HEK293T (cell line): ENCODE results near the gene SLC39A5.
A peak's percentile ranks its signal among the peaks of the same experiment; 100 is the strongest.

Source experiments
- CTCF ChIA-PET: fragments of 350-600 bp; formaldehyde crosslinking; extraction: SDS; loops from one replicate; lab custom pipeline; 2021; ENCODE audit warnings: antibody characterized with exemption, inconsistent platforms; lab: Yijun Ruan, JAX
- POLR2A ChIA-PET: fragments of 350-600 bp; formaldehyde crosslinking; extraction: SDS; loops from one replicate; lab custom pipeline; 2020; ENCODE audit warnings: antibody characterized with exemption, inconsistent platforms; lab: Yijun Ruan, JAX
- DNase-seq: peaks from one replicate; pipeline ENCODE4 v3.0.0; 2012; ENCODE audit warnings: mixed read lengths; ENCODE audit errors: extremely low spot score
- ARNT ChIP-seq: fragments of 450-650 bp; IDR thresholded peaks from 2 replicates; pipeline ENCODE4 v1.6.1; 2017; ENCODE audit warnings: mild to moderate bottlenecking
- BHLHE40 ChIP-seq: fragments of 450-650 bp; IDR thresholded peaks from 2 replicates; pipeline ENCODE4 v1.6.1; 2016; ENCODE audit warnings: mild to moderate bottlenecking, moderate library complexity, borderline replicate concordance
- CTBP1 ChIP-seq: fragments of 450-650 bp; IDR thresholded peaks from 2 replicates; pipeline ENCODE4 v1.6.1; 2016; ENCODE audit warnings: borderline replicate concordance
- ELF4 ChIP-seq: fragments of 450-650 bp; IDR thresholded peaks from 2 replicates; pipeline ENCODE4 v1.6.1; 2017; ENCODE audit warnings: antibody characterized with exemption
- FOXA1 ChIP-seq: fragments of 450-650 bp; IDR thresholded peaks from 2 replicates; pipeline ENCODE4 v1.6.1; 2016; ENCODE audit warnings: mild to moderate bottlenecking
- FOXK2 ChIP-seq: fragments of 450-650 bp; IDR thresholded peaks from 2 replicates; pipeline ENCODE4 v1.6.1; 2016; ENCODE audit warnings: mild to moderate bottlenecking
- FOXM1 ChIP-seq: fragments of 450-650 bp; IDR thresholded peaks from 2 replicates; pipeline ENCODE4 v1.6.1; 2017; ENCODE audit warnings: mild to moderate bottlenecking, borderline replicate concordance
- HDGF ChIP-seq: fragments of 450-650 bp; IDR thresholded peaks from 2 replicates; pipeline ENCODE4 v1.6.1; 2017; ENCODE audit warnings: antibody characterized with exemption, borderline replicate concordance
- L3MBTL2 ChIP-seq: fragments of 450-650 bp; conservative IDR thresholded peaks from 2 replicates; pipeline ENCODE4 v1.6.1; 2016; ENCODE audit warnings: mild to moderate bottlenecking
- LEF1 ChIP-seq: fragments of 450-650 bp; IDR thresholded peaks from 2 replicates; pipeline ENCODE4 v1.6.1; 2017; ENCODE audit warnings: mild to moderate bottlenecking, borderline replicate concordance
- NFRKB ChIP-seq: fragments of 450-650 bp; IDR thresholded peaks from 2 replicates; pipeline ENCODE4 v1.6.1; 2016; ENCODE audit warnings: mild to moderate bottlenecking, moderate library complexity
- SP1 ChIP-seq: fragments of 450-650 bp; IDR thresholded peaks from 2 replicates; pipeline ENCODE4 v1.6.1; 2017
- SUZ12 ChIP-seq: fragments of 450-650 bp; IDR thresholded peaks from 2 replicates; pipeline ENCODE4 v1.6.1; 2016; ENCODE audit warnings: mild to moderate bottlenecking
- TARDBP ChIP-seq: fragments of 450-650 bp; IDR thresholded peaks from 2 replicates; pipeline ENCODE4 v1.6.1; 2016
- ZNF384 ChIP-seq: fragments of 450-650 bp; IDR thresholded peaks from 2 replicates; pipeline ENCODE4 v1.6.1; 2016
- TF ChIP-seq, protein P1 (sequence below): fragments of 450-650 bp; IDR thresholded peaks from 2 replicates; pipeline ENCODE4 v1.6.1; 2016

Gene SLC39A5

DNA sequence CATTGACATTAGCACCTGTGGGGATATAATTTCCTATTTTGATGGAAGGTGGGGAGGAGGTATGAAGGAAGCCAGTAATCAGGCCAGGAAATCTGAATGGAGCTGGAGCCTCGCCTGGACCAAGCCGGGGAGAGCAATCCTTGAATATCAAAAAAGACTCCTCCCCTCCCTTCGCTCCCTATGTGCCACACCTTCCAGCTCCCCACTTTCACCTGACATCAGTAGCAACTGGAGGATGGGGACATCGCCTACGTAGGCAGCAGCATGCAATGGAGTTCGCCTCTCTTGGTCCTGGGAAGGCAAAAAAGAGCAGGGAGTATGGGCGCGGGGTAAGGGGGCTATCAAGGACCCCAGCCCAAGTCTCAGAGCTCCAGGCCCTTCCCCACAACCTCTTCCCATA is 27.2 kb downstream of the SLC39A5 start:
- DNase-seq = no peak
- ChIA-PET CTCF (interaction anchor here (0.5 to 0.8 kb wide), 2 partner anchors 9 to 46 kb away, joined by 3 to 5 read pairs; no protein-coding TSS in a partner anchor), POLR2A (interaction anchor here (1.6 to 3.3 kb wide), 4 partner anchors 9 to 50 kb away, joined by 4 to 21 read pairs (median 12); partner anchors contain the start of genes COQ10A and RNF41)
- TF ChIP-seq ELF4 (no peak), FOXA1 (no peak), ARNT (no peak), HDGF (no peak; the same call in 1 of the 2 replicates), CTBP1 (no peak), TARDBP (no peak), L3MBTL2 (no peak), ZNF384 (no peak), BHLHE40 (no peak), LEF1 (no peak), SUZ12 (no peak), FOXK2 (no peak), SP1 (no peak)
- TF ChIP-seq, protein P1, sequence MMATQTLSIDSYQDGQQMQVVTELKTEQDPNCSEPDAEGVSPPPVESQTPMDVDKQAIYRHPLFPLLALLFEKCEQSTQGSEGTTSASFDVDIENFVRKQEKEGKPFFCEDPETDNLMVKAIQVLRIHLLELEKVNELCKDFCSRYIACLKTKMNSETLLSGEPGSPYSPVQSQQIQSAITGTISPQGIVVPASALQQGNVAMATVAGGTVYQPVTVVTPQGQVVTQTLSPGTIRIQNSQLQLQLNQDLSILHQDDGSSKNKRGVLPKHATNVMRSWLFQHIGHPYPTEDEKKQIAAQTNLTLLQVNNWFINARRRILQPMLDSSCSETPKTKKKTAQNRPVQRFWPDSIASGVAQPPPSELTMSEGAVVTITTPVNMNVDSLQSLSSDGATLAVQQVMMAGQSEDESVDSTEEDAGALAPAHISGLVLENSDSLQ = no peak

DNA sequence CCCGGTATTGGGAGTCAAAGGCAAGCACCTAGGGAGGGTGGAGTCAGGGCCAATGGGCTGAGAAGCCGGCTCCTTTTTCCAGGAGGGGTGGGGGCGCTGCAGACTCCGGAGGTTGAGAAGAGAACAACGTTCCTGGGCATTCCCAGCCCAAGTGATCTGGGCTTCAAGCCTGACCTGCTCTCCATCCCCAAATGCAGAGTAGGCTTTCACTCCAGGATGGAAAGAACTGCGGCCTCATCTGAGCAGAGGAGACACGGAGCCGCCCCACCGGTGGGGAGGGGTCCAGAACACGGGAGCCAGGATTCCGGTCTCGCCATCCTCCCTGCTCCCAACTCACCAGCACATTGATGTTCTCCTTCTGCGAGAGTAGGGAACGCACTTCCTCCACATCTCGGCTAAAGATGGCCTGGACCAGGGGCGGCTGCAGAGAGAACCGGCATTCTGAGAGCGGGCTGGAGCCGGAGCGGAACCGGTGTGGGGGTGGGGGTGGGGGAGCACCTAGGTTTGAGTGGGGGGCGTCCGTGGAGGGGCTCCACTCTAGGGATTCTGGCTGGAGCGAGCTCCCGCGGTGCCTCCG is 27.7 kb downstream of the SLC39A5 start:
- CTCF ChIA-PET = interaction anchor here (0.5 to 2.0 kb wide), 8 partner anchors 10 to 68 kb away, joined by 3 to 8 read pairs (median 5); partner anchors contain the start of genes COQ10A, RNF41 and SMARCC2
- TF ChIP-seq ARNT (no peak), HDGF (peak; percentile 28; the same call in 1 of the 2 replicates), FOXK2 (no peak)
- peak; percentile 75 for DNase-seq
- POLR2A ChIA-PET = interaction anchor here (0.8 to 3.3 kb wide), 12 partner anchors 9 to 139 kb away, joined by 3 to 21 read pairs (median 4); partner anchors contain the start of genes COQ10A, ESYT1, RNF41 and SMARCC2

DNA sequence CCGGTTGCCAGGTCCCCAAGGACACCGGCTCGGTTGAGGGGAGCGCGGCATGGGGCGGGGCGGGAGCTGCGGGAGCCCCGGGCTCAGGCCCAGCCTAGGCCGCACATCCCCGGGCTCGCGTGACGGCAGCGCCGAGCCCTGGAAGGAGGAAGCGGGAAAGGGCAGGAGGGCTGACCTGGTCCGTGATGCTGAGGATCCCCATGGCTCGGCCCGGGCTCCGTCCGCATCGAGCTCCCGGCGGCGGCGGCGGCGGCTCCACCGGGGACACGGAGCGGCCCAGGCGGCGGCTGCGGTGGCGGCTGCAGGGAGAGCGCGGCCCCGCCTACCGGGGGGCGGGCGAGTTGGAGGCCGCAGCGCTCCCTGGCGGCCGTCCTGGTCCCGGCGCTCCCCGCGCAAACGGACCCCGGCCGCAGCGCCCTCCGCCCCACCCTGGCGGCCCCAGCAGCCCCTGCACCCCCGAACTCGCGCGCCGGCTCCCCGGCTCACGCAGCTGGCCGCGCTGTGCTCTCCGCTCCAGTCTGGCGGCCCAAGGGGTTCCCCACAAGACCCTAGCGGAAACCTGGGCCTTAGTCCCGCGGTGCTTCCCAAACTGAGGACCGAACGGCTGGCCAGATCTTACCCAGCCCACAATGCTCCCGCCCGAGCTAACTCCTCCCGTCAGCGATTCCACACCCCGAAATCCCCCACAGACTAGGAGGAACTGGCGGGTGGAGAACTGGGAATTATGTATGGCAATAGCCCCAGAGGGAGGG is 28.4 kb downstream of the SLC39A5 start, which contains the start of gene ANKRD52:
Gene ANKRD52 (minus strand): TSS at position 317 of the 752 bp plus-strand sequence. CDS start 115 bp downstream, at position 202.
- ChIA-PET POLR2A (interaction anchor here (0.8 to 3.3 kb wide), 12 partner anchors 8 to 140 kb away, joined by 3 to 21 read pairs (median 4); partner anchors contain the start of genes COQ10A, ESYT1, RNF41 and SMARCC2), CTCF (interaction anchor here (0.7 to 2.0 kb wide), 11 partner anchors 9 to 69 kb away, joined by 3 to 8 read pairs (median 4); partner anchors contain the start of genes COQ10A, RNF41 and SMARCC2)
- TF ChIP-seq FOXM1 = no peak
- TF ChIP-seq HDGF = no peak
- no peak for TF ChIP-seq BHLHE40
- no peak for TF ChIP-seq ARNT
- TF ChIP-seq L3MBTL2 = no peak
- TF ChIP-seq, protein P1 = no peak
- no peak; the same call in 1 of the 2 replicates for TF ChIP-seq LEF1
- TF ChIP-seq SUZ12 = no peak
- no peak for TF ChIP-seq CTBP1
- no peak for TF ChIP-seq ELF4
- no peak for TF ChIP-seq FOXA1
- peak; percentile 91 for DNase-seq

DNA sequence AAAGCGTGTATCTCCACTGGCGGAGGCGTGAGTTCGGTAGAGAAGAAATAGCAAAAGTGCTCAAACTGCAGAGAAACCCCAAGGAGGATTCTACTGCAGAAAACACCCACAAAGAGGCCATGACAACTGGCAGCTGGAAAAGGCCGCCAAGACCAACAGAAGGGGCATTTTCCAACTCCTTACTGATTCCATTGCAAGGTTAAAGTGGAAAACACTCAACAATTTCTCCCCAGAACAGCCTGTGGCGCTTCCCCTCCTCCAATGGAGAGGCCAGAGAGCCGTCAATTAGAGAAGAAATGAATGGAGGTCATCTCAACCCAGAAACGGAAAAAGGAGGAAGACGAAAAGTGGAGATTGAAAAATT is 29.0 kb downstream of the SLC39A5 start:
- TF ChIP-seq LEF1 (no peak), L3MBTL2 (no peak), NFRKB (no peak), FOXM1 (no peak), FOXA1 (no peak), SP1 (no peak)
- TF ChIP-seq, protein P1 = no peak
- POLR2A ChIA-PET = interaction anchor here (0.8 to 3.3 kb wide), 7 partner anchors 11 to 131 kb away, joined by 3 to 21 read pairs (median 5); partner anchors contain the start of genes ESYT1, RNF41 and SMARCC2
- CTCF ChIA-PET = interaction anchor here (0.8 to 2.0 kb wide), 9 partner anchors 8 to 57 kb away, joined by 3 to 8 read pairs (median 4); partner anchors contain the start of genes COQ10A and RNF41
- DNase-seq = no peak

DNA sequence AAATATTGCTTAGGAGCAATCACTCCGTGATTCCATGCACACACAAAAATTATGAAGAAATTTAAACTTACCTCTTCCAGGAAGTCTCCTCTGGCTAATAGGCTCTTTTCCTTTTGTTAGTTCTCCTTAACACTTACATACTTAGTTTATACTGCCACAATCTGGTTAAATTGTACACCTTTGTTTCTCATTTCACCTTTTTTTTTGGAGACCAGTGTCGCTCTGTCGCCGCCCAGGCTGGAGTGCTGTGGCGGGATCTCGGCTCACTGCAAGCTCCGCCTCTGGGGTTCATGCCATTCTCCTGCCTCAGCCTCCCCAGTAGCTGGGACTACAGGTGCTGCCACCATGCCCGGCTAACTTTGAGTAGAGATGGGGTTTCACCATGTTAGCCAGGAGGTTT is 30.5 kb downstream of the SLC39A5 start:
- CTCF ChIA-PET = no interaction called here
- POLR2A ChIA-PET = no interaction called here
- TF ChIP-seq ZNF384 (no peak), FOXK2 (no peak), ELF4 (no peak), TARDBP (no peak)
- DNase-seq = no peak

DNA sequence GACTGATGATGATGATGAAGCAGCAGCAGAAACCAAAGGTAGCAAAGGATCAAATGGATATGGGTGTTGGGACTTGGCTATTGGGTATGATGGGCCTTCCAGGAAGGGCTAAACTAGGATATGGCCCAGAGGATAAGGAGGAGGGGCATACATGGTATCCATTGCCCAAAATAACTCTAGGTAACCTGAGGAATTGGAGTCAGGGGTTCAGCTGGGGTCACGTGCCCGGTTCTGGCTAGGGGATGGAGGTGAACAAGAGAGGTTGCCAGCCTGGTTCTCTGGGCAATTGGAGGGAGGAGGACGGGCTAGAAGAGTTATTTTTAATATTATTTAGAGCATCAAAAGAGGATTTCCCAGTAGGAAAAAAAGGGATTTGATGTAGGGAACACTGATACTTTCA is 31.1 kb downstream of the SLC39A5 start:
- CTCF ChIA-PET = no interaction called here
- TF ChIP-seq ARNT (no peak), ZNF384 (no peak), BHLHE40 (no peak), TARDBP (no peak), SP1 (no peak), LEF1 (no peak), SUZ12 (no peak), FOXM1 (no peak), HDGF (no peak), FOXA1 (no peak), CTBP1 (no peak), FOXK2 (no peak), ELF4 (no peak), L3MBTL2 (no peak), NFRKB (no peak)
- TF ChIP-seq, protein P1 = no peak
- no peak for DNase-seq
- POLR2A ChIA-PET = no interaction called here
